Measurements from ENCODE around the gene VAT1. TPM values are rescaled to one million over a fixed set of nuclear protein-coding genes. Genes with fewer than 3 reads are reported as not detected.

Gene VAT1
- total and polyA plus RNA-seq, 2 of the 13 experiments (the other 11 are each of a cell fraction or from before 2014, with no cell fraction given), result 143 to 205 TPM

GRCh38 chr17:42979511-42980273 is 42.5 kb downstream of the VAT1 start, which contains the start of gene PTGES3L (continued):
- no peak for TF ChIP-seq HMGXB3 (CRISPR knock-in tag; IDR thresholded peaks at IDR 0.05; ENCODE audit: borderline replicate concordance)
- TF ChIP-seq, protein P1, sequence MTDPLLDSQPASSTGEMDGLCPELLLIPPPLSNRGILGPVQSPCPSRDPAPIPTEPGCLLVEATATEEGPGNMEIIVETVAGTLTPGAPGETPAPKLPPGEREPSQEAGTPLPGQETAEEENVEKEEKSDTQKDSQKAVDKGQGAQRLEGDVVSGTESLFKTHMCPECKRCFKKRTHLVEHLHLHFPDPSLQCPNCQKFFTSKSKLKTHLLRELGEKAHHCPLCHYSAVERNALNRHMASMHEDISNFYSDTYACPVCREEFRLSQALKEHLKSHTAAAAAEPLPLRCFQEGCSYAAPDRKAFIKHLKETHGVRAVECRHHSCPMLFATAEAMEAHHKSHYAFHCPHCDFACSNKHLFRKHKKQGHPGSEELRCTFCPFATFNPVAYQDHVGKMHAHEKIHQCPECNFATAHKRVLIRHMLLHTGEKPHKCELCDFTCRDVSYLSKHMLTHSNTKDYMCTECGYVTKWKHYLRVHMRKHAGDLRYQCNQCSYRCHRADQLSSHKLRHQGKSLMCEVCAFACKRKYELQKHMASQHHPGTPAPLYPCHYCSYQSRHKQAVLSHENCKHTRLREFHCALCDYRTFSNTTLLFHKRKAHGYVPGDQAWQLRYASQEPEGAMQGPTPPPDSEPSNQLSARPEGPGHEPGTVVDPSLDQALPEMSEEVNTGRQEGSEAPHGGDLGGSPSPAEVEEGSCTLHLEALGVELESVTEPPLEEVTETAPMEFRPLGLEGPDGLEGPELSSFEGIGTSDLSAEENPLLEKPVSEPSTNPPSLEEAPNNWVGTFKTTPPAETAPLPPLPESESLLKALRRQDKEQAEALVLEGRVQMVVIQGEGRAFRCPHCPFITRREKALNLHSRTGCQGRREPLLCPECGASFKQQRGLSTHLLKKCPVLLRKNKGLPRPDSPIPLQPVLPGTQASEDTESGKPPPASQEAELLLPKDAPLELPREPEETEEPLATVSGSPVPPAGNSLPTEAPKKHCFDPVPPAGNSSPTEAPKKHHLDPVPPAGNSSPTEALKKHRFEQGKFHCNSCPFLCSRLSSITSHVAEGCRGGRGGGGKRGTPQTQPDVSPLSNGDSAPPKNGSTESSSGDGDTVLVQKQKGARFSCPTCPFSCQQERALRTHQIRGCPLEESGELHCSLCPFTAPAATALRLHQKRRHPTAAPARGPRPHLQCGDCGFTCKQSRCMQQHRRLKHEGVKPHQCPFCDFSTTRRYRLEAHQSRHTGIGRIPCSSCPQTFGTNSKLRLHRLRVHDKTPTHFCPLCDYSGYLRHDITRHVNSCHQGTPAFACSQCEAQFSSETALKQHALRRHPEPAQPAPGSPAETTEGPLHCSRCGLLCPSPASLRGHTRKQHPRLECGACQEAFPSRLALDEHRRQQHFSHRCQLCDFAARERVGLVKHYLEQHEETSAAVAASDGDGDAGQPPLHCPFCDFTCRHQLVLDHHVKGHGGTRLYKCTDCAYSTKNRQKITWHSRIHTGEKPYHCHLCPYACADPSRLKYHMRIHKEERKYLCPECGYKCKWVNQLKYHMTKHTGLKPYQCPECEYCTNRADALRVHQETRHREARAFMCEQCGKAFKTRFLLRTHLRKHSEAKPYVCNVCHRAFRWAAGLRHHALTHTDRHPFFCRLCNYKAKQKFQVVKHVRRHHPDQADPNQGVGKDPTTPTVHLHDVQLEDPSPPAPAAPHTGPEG (CRISPR knock-in tag; IDR thresholded peaks at IDR 0.05), result no peak
- TF ChIP-seq ZNF75D (CRISPR knock-in tag; IDR thresholded peaks at IDR 0.05; ENCODE audit: borderline replicate concordance), result no peak
- TF ChIP-seq ZNF891 (CRISPR knock-in tag; IDR thresholded peaks at IDR 0.05), result peak; percentile 84
- TF ChIP-seq ZNF605 (CRISPR knock-in tag; IDR thresholded peaks at IDR 0.05), result peak; percentile 64; the same call in 1 of the 2 replicates
- TF ChIP-seq FOXA1 (IDR thresholded peaks at IDR 0.05), result no peak
- TF ChIP-seq FOXA1 (CRISPR knock-in tag; IDR thresholded peaks at IDR 0.05), result no peak
- no peak for TF ChIP-seq TCF7 (IDR thresholded peaks at IDR 0.05; ENCODE audit: low read depth)
- TF ChIP-seq, protein P2, sequence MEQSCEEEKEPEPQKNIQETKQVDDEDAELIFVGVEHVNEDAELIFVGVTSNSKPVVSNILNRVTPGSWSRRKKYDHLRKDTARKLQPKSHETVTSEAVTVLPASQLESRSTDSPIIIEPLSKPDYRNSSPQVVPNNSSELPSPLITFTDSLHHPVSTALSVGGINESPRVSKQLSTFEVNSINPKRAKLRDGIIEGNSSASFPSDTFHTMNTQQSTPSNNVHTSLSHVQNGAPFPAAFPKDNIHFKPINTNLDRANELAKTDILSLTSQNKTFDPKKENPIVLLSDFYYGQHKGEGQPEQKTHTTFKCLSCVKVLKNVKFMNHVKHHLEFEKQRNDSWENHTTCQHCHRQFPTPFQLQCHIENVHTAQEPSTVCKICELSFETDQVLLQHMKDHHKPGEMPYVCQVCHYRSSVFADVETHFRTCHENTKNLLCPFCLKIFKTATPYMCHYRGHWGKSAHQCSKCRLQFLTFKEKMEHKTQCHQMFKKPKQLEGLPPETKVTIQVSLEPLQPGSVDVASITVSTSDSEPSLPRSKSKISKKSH (CRISPR knock-in tag; IDR thresholded peaks at IDR 0.05; ENCODE audit: borderline replicate concordance), result peak; percentile 74; the same call in 1 of the 2 replicates
- TF ChIP-seq ZNF335 (CRISPR knock-in tag; IDR thresholded peaks at IDR 0.05), result peak; percentile 46
- TF ChIP-seq ZNF235 (CRISPR knock-in tag; IDR thresholded peaks at IDR 0.05; ENCODE audit: borderline replicate concordance), result 0 out of 2 replicates have a peak, but pooled peaks have one; percentile 23
- TF ChIP-seq PRDM15 (CRISPR knock-in tag; IDR thresholded peaks at IDR 0.05), result peak; percentile 83
- TF ChIP-seq POLR2A (IDR thresholded peaks at IDR 0.05; ENCODE audit: insufficient read depth in 1 of 2, low read depth in 2 of 2, low read length in 2 of 2), result peak; percentile 51 to 57; a peak in 2 of 4 replicates
